Thyroid gland (tissue), 4 donors: ENCODE data around the gene ADCYAP1R1. TPM values are rescaled to one million over a fixed set of nuclear protein-coding genes. Genes with fewer than 3 reads are reported as not detected.

Experiments
- DNase-seq, 2 donors: peaks; one replicate each; pipeline ENCODE4 v3.0.0-alpha.2; 2019
- H3K27ac ChIP-seq, 3 donors: fragments of 200-600 bp; sonication (generic); 1 replicate in 2 of 3; 2 replicates in 1 of 3; pipeline ENCODE4 v1.5.1; 2016 to 2019; ENCODE audit warnings: mild to moderate bottlenecking in 1 of 3, moderate library complexity in 1 of 3
- H3K27me3 ChIP-seq: fragments of 200-600 bp; sonication (generic); one replicate; pipeline ENCODE4 v1.5.1; 2019
- H3K36me3 ChIP-seq, 2 donors: fragments of 200-600 bp; sonication (generic); one replicate each; pipeline ENCODE4 v1.5.1; 2016 to 2019
- H3K4me1 ChIP-seq, 2 donors: fragments of 200-600 bp; sonication (generic); one replicate each; pipeline ENCODE4 v1.5.1; 2017 to 2019
- H3K4me3 ChIP-seq, 3 donors: fragments of 200-600 bp; sonication (generic); replicated peaks in 1 of 3; 1 replicate in 2 of 3; 2 replicates in 1 of 3; pipeline ENCODE4 v1.5.1; 2016; ENCODE audit warnings: mild to moderate bottlenecking in 1 of 3
- H3K9me3 ChIP-seq: fragments of 200-600 bp; sonication (generic); one replicate; pipeline ENCODE4 v1.5.1; 2017
- CTCF ChIP-seq, 6 experiments: fragments of 200-600 bp in 3 of 6; fragments of 450-650 bp in 3 of 6; sonication (generic) in 3 of 6; IDR thresholded peaks; one replicate each; pipeline ENCODE4 v1.5.1; 2016 to 2019; ENCODE audit warnings: antibody characterized with exemption in 6 of 6, mild to moderate bottlenecking in 2 of 6, inconsistent platforms in 1 of 6, moderate library complexity in 1 of 6
- POLR2A ChIP-seq, 2 donors: fragments of 450-650 bp; IDR thresholded peaks; one replicate each; pipeline ENCODE4 v1.6.1; 2017; ENCODE audit warnings: antibody characterized with exemption in 2 of 2, mild to moderate bottlenecking in 2 of 2, moderate library complexity in 1 of 2
- WGBS, 2 donors: methylation state at CpG; one replicate each; pipeline ENCODE4 v1.1.5; 2017; 5-methylcytosine and 5-hydroxymethylcytosine counted together
- intact Hi-C: fragments of 100-400 bp; cut with DNase I; formaldehyde crosslinking; loops from one replicate; pipeline ENCODE4 v1.15.1; 2023
- total RNA-seq, 4 donors: library from RNA; depleted of rRNA; stranded (reverse); fragments of >200 nt; gene quantifications; one replicate each; pipeline ENCODE4 v1.2.3, GENCODE V29; 2016

ADCYAP1R1 gene
- total RNA-seq, 4 donors from 2014 or later, result 0.27 to 4.6 (median 2.5) TPM

GRCh38 chr7:31082017-31082416, 29.9 kb downstream of the ADCYAP1R1 start:
- peaks cover 10 to 12% of the 10 kb centered on the region in 2 donors for H3K4me1 ChIP-seq
- intact Hi-C loops, result no loop called here
- no peaks in the 10 kb centered on the region for H3K9me3 ChIP-seq
- peak overlapping the region in 1 of 3 donors; percentile 17 for H3K27ac ChIP-seq
- no peaks in the 10 kb centered on the region for H3K36me3 ChIP-seq
- no peaks in the 10 kb centered on the region for H3K27me3 ChIP-seq
- peak; percentile 68 to 88 for DNase-seq
- TF ChIP-seq CTCF (IDR thresholded peaks at IDR 0.05), result no peak
- no peak for TF ChIP-seq POLR2A (IDR thresholded peaks at IDR 0.05)
- H3K4me3 ChIP-seq, result no peak overlapping the region
- 15 to 35% methylated on average over 12 of the region's 12 CpGs for WGBS, 2 donors

GRCh38 chr7:31082447-31082846, 30.3 kb downstream of the ADCYAP1R1 start:
- Histone ChIP-seq H3K4me3 (no peak overlapping the region), H3K27me3 (no peaks in the 10 kb centered on the region), H3K4me1 (peaks cover 10 to 12% of the 10 kb centered on the region in 2 donors), H3K27ac (peak overlapping the region in 1 of 3 donors; percentile 17), H3K9me3 (no peaks in the 10 kb centered on the region), H3K36me3 (no peaks in the 10 kb centered on the region)
- peak; percentile 23 to 51 for DNase-seq
- WGBS, 2 donors, result 31 to 35% methylated on average over 4 of the region's 4 CpGs
- intact Hi-C loops, result no loop called here
- no peak for TF ChIP-seq CTCF (IDR thresholded peaks at IDR 0.05)
- no peak for TF ChIP-seq POLR2A (IDR thresholded peaks at IDR 0.05)

GRCh38 chr7:31083210-31083786, 31.2 kb downstream of the ADCYAP1R1 start:
- H3K27me3 ChIP-seq, result no peaks in the 10 kb centered on the region
- intact Hi-C loops, result no loop called here
- no peaks in the 10 kb centered on the region for H3K36me3 ChIP-seq
- TF ChIP-seq POLR2A (IDR thresholded peaks at IDR 0.05) (no peak), CTCF (IDR thresholded peaks at IDR 0.05) (no peak)
- H3K4me3 ChIP-seq, result no peak overlapping the region
- H3K9me3 ChIP-seq, result no peaks in the 10 kb centered on the region
- no peak overlapping the region for H3K27ac ChIP-seq
- H3K4me1 ChIP-seq, result peaks cover 10 to 12% of the 10 kb centered on the region in 2 donors
- DNase-seq, result no peak
- 73 to 74% methylated on average over 5 of the region's 5 CpGs for WGBS, 2 donors

DNA sequence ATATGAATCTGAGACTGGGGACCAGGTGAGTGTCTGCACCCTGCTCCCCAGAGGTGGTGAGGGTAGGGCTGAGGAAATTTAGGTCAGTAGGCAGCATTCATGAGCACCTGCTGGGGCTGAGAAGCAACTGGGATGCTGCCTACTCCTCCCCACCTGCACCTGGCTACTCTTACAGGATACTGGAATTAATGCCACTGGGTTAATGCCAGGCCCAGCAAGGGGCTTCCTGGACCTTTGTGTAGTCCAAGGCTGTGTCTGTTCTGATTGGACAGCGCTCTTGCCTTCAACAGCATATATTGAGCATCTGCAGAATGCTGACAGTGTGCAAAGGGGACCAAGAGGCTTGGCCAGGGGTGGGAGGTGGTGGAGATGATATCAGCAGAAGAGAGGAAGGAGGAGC, 32.1 kb downstream of the ADCYAP1R1 start:
- Histone ChIP-seq H3K36me3 (no peaks in the 10 kb centered on the region), H3K4me3 (no peak overlapping the region), H3K27me3 (no peaks in the 10 kb centered on the region), H3K4me1 (peaks cover 10 to 12% of the 10 kb centered on the region in 2 donors), H3K9me3 (no peaks in the 10 kb centered on the region), H3K27ac (no peak overlapping the region)
- TF ChIP-seq POLR2A (IDR thresholded peaks at IDR 0.05) (no peak), CTCF (IDR thresholded peaks at IDR 0.05) (no peak)
- 100% methylated on average over 1 of the region's 1 CpG for WGBS, 2 donors
- intact Hi-C loops, result no loop called here
- DNase-seq, result no peak

DNA sequence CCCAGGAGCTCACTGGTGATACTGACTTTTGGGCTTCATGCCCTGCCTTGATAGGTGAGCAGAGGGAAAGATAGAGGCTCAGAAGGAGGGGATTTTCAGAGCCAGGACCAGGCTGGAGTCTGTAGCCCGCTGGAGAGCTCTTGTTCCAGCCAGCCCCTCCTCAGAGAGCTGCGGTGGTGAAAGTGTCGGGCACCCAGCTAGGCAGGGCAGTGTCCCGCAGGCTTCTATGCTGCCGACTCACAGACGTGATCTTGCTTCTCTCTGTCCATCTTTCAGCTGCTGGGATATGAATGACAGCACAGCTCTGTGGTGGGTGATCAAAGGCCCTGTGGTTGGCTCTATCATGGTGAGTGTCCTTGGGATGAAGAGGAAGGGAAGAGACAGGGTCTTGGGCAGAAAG, 35.2 kb downstream of the ADCYAP1R1 start:
- Histone ChIP-seq H3K27ac (no peak overlapping the region), H3K4me1 (peaks cover 5 to 7% of the 10 kb centered on the region in 2 donors), H3K36me3 (no peaks in the 10 kb centered on the region), H3K4me3 (no peak overlapping the region), H3K27me3 (no peaks in the 10 kb centered on the region), H3K9me3 (no peaks in the 10 kb centered on the region)
- TF ChIP-seq POLR2A (IDR thresholded peaks at IDR 0.05) (no peak), CTCF (IDR thresholded peaks at IDR 0.05) (no peak)
- 85 to 98% methylated on average over 6 of the region's 6 CpGs for WGBS, 2 donors
- intact Hi-C loops, result no loop called here
- no peak for DNase-seq
